Measurements from ENCODE around the gene PSKH1.
"Not testable (repeated sequence)": the region's sequence is repeated elsewhere in the genome, so short reads cannot be mapped to it uniquely, and the experiment has no call there.

The PSKH1 gene

DNA sequence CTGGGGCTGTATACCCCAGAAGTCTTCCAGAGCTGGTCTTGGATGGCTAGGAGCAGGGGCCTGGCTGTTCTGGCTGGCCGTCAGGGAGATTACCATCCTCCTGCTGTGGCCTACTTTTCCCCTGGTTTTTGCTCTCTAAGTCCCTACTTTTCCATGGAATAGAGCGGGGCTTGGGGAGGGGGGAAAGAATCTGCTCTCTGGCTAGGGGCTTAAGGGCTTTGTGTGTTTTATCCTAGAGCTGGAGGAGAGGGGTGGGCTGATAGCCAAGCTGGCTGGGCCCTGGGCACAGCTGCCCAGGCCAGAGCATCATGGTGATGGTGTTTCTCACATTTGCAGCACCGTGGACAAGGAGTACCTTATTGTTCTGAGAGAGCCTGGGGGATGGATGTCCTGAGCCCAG, 4.7 kb upstream of the PSKH1 start:
- DNase-seq (ENCODE audit: low read depth), result no peak

- no peak for DNase-seq (ENCODE audit: low read depth)
Observed at GRCh38 chr16:67892375-67892774, 679 bp upstream of the PSKH1 start.

DNA sequence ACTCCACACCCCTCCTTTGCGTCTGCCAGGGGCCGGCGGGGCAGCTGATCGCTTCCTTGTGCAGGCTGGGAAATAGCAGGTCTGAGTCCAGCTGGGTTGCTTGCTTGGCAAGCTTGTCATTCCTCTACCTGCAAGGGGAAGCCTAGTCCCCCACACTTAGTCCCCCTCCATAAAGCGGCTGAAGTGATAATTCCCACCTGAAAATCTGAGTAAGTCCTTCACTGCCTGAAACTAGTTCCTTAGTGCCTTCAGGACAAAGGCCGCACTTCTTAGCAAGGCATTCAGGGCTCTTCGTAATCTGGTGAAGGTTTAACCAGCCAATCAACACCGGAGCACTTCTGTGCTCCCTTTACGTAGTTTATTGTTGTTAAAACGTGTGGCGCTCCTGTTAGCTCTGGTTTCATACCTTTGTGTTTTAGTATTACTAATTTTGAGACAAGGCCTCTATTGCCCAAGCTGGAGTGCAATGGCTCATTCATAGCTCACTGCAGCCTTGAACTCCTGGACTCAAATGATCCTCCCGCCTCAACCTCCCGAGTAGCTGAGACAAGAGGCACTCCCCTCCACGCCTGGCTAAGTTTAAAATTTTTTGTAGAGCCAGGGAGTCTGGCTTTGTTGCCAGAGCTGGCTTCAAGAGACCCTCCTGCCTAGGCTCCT, 817 bp downstream of the PSKH1 start:
- no peak for DNase-seq (ENCODE audit: low read depth)

GRCh38 chr16:67897231-67897630, 4.2 kb downstream of the PSKH1 start:
- peak; percentile 92 for DNase-seq (ENCODE audit: low read depth)

DNA sequence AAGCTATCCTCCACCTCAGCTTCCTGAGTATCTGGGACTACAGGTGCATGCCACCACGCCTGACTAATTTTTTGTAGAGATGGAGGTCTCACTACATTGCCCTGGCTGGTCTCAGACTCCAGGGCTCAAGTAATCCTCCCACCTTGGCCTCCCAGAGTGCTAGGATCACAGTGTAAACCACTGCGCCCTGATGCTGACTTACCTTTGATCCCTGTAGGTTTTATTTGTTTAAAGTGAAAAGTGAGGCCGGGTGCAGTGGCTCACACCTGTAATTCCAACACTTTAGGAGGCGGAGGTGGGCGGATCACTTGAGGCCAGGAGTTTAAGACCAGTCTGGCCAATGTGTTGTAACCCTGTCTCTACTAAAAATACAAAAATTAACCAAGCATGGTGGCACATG, 8.7 kb downstream of the PSKH1 start:
- DNase-seq (ENCODE audit: low read depth), result no peak

DNA sequence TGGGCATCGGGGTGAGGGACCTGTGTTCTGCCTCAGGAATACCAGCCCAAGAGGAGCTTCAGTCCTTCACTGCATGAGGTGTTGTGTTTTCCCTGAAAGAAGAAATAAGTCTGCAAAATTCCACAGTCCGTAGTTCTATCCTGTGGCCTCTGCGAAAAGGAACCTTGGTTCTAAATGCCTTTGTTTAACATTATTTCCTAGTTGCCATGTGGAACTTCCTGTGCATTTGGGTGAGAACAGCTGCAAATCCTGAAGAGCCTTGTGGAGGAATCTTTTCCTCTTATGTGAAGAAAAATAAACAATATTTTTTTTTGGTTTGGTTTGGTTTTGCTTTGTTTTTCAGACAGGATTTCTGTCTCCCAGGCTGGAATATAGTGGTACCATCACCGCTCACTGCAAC, 9.8 kb downstream of the PSKH1 start:
- DNase-seq (ENCODE audit: low read depth), result no peak

- DNase-seq (ENCODE audit: low read depth), result no peak
Observed at GRCh38 chr16:67907397-67908180, 14.5 kb downstream of the PSKH1 start.

GRCh38 chr16:67909056-67909742, 16.1 kb downstream of the PSKH1 start:
- no peak for DNase-seq (ENCODE audit: low read depth)

- DNase-seq (ENCODE audit: low read depth), result no peak
Observed at GRCh38 chr16:67910158-67910557, 17.1 kb downstream of the PSKH1 start.

GRCh38 chr16:67914758-67915495, 21.9 kb downstream of the PSKH1 start:
- no peak for DNase-seq (ENCODE audit: low read depth)

DNA sequence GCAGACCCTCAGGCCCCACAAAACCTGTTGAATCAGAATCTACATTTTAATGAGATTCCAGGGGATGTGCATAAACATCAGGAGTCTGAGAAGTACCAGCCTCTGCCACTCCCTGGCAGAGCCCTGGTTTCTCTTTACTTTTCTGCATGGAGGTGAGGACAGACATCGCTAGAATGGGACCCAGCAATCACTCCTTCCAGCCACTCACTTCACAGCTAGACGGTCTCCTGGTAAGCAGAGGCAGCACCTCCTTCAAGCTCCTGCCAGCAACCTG, 22.4 kb downstream of the PSKH1 start:
- DNase-seq (ENCODE audit: low read depth), result not testable (repeated sequence)

GRCh38 chr16:67915831-67916723, 23.0 kb downstream of the PSKH1 start:
- DNase-seq (ENCODE audit: low read depth), result no peak

GRCh38 chr16:67917140-67917851, 24.2 kb downstream of the PSKH1 start:
- no peak for DNase-seq (ENCODE audit: low read depth)

- DNase-seq (ENCODE audit: low read depth), result peak; percentile 62
Observed at GRCh38 chr16:67917852-67918236, 24.8 kb downstream of the PSKH1 start.

DNA sequence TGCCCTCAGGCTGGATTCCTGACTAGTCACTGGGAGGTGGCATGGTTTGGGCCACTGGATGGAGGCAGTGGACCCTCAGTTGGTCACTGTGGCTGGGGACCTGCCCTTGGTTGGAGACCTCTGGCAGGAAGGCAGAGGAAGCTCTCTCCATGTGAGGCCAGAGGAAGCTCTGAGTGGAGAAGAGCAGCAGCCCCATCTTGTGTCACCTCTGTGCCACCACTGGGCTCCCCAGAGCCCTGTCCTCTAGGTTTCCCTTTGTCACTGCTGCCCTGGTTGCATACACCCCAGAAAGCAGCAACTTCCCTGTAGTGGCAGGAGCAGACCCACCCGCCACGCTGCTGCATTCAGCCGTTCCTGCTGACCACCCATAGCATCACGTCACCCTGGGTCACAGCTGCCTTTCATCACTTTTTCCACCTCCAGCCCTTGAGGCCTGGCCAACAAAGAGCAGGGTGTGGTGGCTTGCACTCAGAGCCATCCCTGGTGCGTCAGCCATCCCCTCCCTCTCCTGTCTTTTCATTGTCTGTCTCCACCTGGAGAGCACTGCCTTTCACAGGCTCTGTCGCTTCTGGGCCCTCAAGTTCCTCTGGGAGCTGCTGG, 26.7 kb downstream of the PSKH1 start:
- no peak for DNase-seq (ENCODE audit: low read depth)

- DNase-seq (ENCODE audit: low read depth), result no peak
Observed at GRCh38 chr16:67922221-67922620, 29.2 kb downstream of the PSKH1 start.

- DNase-seq (ENCODE audit: low read depth), result no peak
Observed at GRCh38 chr16:67922740-67923139, 29.7 kb downstream of the PSKH1 start.

GRCh38 chr16:67923414-67924116, 30.5 kb downstream of the PSKH1 start:
- no peak for DNase-seq (ENCODE audit: low read depth)

GRCh38 chr16:67924140-67924906, 31.3 kb downstream of the PSKH1 start:
- DNase-seq (ENCODE audit: low read depth), result no peak
